Pancreas (tissue), 10 donors: ENCODE results near the gene HOXA11. TPM values are rescaled to one million over a fixed set of nuclear protein-coding genes. Genes with fewer than 3 reads are reported as not detected.
A peak's percentile ranks its signal among the peaks of the same experiment; 100 is the strongest.

Source experiments
- ATAC-seq, 4 donors: fragments of 200-7000 bp; cut with Tn5 transposase; one replicate each; pipeline versions ENCODE4 v1.8.0 to v1.9.1; 2020; ENCODE audit warnings: mild to moderate bottlenecking in 4 of 4, moderate library complexity in 4 of 4
- DNase-seq, 6 donors: peaks; one replicate each; pipeline ENCODE4 v3.0.0-alpha.2; 2020
- FAIRE-seq: peaks from 2 replicates; lab custom pipeline; 2012; peaks lifted over from hg19 to GRCh38; lab: Jason Lieb, UNC
- H3K27ac ChIP-seq, 4 donors: fragments of 200-600 bp; sonication (generic); 1 replicate in 3 of 4; 2 replicates in 1 of 4; pipeline versions ENCODE4 v1.5.0 to v1.8.0; 2020
- H3K27me3 ChIP-seq, 4 donors: fragments of 200-600 bp; one replicate each; pipeline ENCODE4 v1.8.0; 2021
- H3K36me3 ChIP-seq, 3 donors: fragments of 200-600 bp; sonication (generic) in 1 of 3; one replicate each; pipeline versions ENCODE4 v1.5.0 to v1.8.0; 2020 to 2021
- H3K4me1 ChIP-seq, 3 donors: fragments of 200-600 bp; one replicate each; pipeline ENCODE4 v1.8.0; 2021
- H3K4me3 ChIP-seq, 4 donors: fragments of 200-600 bp; sonication (generic) in 2 of 4; one replicate each; pipeline versions ENCODE4 v1.5.0 to v1.8.0; 2020 to 2021
- H3K9me3 ChIP-seq, 4 donors: fragments of 200-600 bp; one replicate each; pipeline ENCODE4 v1.8.0; 2021
- WGBS, 2 donors: extraction: QIAGEN DNeasy Blood & Tissue Kit; methylation state at CpG; one replicate each; pipeline ENCODE4 v1.1.7; 2013; 5-methylcytosine and 5-hydroxymethylcytosine counted together
- intact Hi-C, 3 donors: fragments of 100-400 bp; cut with DNase I; formaldehyde crosslinking; loops; one replicate each; pipeline versions ENCODE4 v1.11.1 to v1.14.2; 2022
- microRNA-seq, 2 donors: library from miRNA; unstranded; fragments of <30 nt; microRNA quantifications; one replicate each; pipeline versions ENCODE4 to v1.1.0, GENCODE V29; 2019 to 2020
- polyA plus RNA-seq, 2 donors: library from polyadenylated mRNA; stranded (reverse); fragments of 200-250 nt; gene quantifications; one replicate each; pipeline ENCODE4 v1.2.3, GENCODE V29; 2013
- total RNA-seq, 6 donors: library from RNA; stranded (reverse); fragmentation: NEBNext Ultra II Directional in 4 of 6; extraction: Animal tissue kit (Norgen Biotek cat#: 25700) in 4 of 6; gene quantifications; one replicate each; pipeline versions ENCODE4 v1.2.1 to v1.2.4, GENCODE V29; 2021 to 2023
- TF ChIP-seq, protein P1 (sequence below), 4 donors: fragments of 200-600 bp; sonication (generic) in 3 of 4; IDR thresholded peaks; one replicate each; pipeline versions ENCODE4 v1.5.0 to v1.8.0; 2021; ENCODE audit warnings: antibody characterized with exemption in 4 of 4
- donor health status: healthy with polysubstance abuse.
- donor health status: DM: no; HTN: no; CAD: no; lungs with moderate emphysema.
- donor health status: DM: no; HTN: no; CAD: no.
- donor health status: control.
- donor health status: control.
- donor health status: Bipolar disorder and iron deficiency.
- donor health status: DM: yes; HTN: yes; CAD: no.
- donor health status: DM: no; HTN: no; CAD: no.
- donor health status: DM: no; HTN: no; CAD: no.
- donor health status: DM: yes; HTN: yes; CAD: no.

HOXA11 gene
- total and polyA plus RNA-seq, 8 donors: not detected

DNA sequence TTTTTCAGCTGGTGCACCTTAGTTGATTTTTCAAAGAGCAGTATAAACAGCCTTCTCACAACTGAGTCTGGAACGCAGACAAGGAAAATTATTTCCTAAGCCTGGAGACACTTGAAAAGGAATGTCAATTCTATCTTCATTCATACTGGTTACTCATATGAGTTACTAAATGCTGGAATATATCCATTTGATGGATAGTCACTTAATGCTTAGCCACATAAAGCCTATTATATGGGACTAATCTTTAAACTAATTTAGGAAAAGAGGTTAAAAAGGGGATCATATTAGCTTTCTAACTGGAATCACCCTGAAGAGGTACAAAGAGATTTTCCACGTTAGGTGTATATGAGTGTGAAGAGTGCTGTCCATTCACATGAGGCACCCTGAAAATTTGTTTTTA lies 52.8 kb downstream of the HOXA11 start:
- peaks cover 0 to 78% (median 15%) of the 10 kb centered on the region in 4 donors for H3K27me3 ChIP-seq

DNA sequence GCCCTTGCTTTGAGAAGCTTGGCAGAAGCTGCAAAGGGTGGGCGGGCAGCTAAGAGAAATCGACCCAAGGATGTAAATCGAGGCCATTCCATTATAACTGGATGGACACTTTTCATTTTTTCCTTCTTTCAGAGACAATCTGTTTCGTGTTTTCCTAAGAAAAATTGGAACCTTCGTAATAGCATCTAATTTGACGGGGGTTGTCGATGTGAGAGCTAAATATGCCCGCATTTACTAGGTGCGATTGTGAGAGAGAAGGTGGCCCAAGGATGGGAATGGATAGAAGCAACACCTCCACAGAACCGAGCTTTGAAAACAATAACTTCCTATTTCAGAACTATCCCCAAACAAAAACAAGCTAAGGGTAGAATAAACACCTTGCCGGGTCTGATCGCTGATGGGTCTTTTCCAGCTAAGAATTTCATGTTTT lies 53.6 kb downstream of the HOXA11 start:
- TF ChIP-seq, protein P1, sequence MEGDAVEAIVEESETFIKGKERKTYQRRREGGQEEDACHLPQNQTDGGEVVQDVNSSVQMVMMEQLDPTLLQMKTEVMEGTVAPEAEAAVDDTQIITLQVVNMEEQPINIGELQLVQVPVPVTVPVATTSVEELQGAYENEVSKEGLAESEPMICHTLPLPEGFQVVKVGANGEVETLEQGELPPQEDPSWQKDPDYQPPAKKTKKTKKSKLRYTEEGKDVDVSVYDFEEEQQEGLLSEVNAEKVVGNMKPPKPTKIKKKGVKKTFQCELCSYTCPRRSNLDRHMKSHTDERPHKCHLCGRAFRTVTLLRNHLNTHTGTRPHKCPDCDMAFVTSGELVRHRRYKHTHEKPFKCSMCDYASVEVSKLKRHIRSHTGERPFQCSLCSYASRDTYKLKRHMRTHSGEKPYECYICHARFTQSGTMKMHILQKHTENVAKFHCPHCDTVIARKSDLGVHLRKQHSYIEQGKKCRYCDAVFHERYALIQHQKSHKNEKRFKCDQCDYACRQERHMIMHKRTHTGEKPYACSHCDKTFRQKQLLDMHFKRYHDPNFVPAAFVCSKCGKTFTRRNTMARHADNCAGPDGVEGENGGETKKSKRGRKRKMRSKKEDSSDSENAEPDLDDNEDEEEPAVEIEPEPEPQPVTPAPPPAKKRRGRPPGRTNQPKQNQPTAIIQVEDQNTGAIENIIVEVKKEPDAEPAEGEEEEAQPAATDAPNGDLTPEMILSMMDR (IDR thresholded peaks at IDR 0.05): no peak
- H3K27me3 ChIP-seq: peaks cover 0 to 75% (median 15%) of the 10 kb centered on the region in 4 donors
- peak overlapping the region in 1 of 4 donors; percentile 50 for H3K27ac ChIP-seq
- no peak for DNase-seq
- H3K4me1 ChIP-seq: no peaks in the 10 kb centered on the region
- no peak for FAIRE-seq
- 15 to 18% methylated on average over 12 of the region's 12 CpGs for WGBS, 2 donors
- intact Hi-C loops: no loop called here
- H3K36me3 ChIP-seq: no peaks in the 10 kb centered on the region
- ATAC-seq: no peak
- H3K4me3 ChIP-seq: peak overlapping the region in 1 of 4 donors; percentile 46
- no peaks in the 10 kb centered on the region for H3K9me3 ChIP-seq

More for the DNA sequence above, 52.8 kb downstream of the HOXA11 start:
- Histone ChIP-seq H3K27ac (no peak overlapping the region), H3K9me3 (no peaks in the 10 kb centered on the region), H3K4me1 (no peaks in the 10 kb centered on the region), H3K36me3 (no peaks in the 10 kb centered on the region), H3K4me3 (no peak overlapping the region)
- TF ChIP-seq, protein P1 (IDR thresholded peaks at IDR 0.05): no peak
- 23 to 28% methylated on average over 2 of the region's 2 CpGs for WGBS, 2 donors
- FAIRE-seq (no peak), DNase-seq (no peak), ATAC-seq (no peak)
- intact Hi-C loops: no loop called here

Small RNA genes within 50 kb of the gene (microRNA-seq; reads per million reads assigned to microRNA genes)
- gene MIR196B: 4.6 to 54.5 reads per million in 2 donors

Other genes with a start within 250 kb of the HOXA11 start
- gene HOXA1, start 89.2 kb downstream of the HOXA11 start, total RNA-seq: under 1 TPM in 2 of 6 donors, not detected in 4; 0.12 to 0.16 TPM
- under 1 TPM in 1 of 2 donors, not detected in 1; 0.05 TPM for gene HOXA1, start 89.2 kb downstream of the HOXA11 start, polyA plus RNA-seq
- gene HOXA2, start 82.5 kb downstream of the HOXA11 start, total RNA-seq: under 1 TPM in 5 of 6 donors, not detected in 1; 0.09 to 0.53 (median 0.12) TPM
- under 1 TPM; 0.27 to 0.28 TPM for gene HOXA2, start 82.5 kb downstream of the HOXA11 start, polyA plus RNA-seq
- gene HOXA4, start 54.5 kb downstream of the HOXA11 start, total RNA-seq: under 1 TPM; 0.19 to 0.98 (median 0.25) TPM
- gene HOXA4, start 54.5 kb downstream of the HOXA11 start, polyA plus RNA-seq: 1 to 10 TPM; 1.9 to 2.4 TPM
- gene HOXA5, start 41.6 kb downstream of the HOXA11 start, total RNA-seq: 1 to 10 TPM in 1 of 6 donors, under 1 TPM in 4, not detected in 1; 0.24 to 1.4 (median 0.76) TPM
- 1 to 10 TPM in 1 of 2 donors, under 1 TPM in 1; 0.95 to 1.2 TPM for gene HOXA5, start 41.6 kb downstream of the HOXA11 start, polyA plus RNA-seq
- under 1 TPM in 1 of 6 donors, not detected in 5; 0.34 TPM for gene HOXA6, start 37.5 kb downstream of the HOXA11 start, total RNA-seq
- gene HOXA6, start 37.5 kb downstream of the HOXA11 start, polyA plus RNA-seq: under 1 TPM in 1 of 2 donors, not detected in 1; 0.12 TPM
- gene HOXA3, start 32.6 kb downstream of the HOXA11 start, total RNA-seq: 1 to 10 TPM in 1 of 6 donors, under 1 TPM in 4, not detected in 1; 0.13 to 1.9 (median 0.43) TPM
- under 1 TPM; 0.38 to 0.56 TPM for gene HOXA3, start 32.6 kb downstream of the HOXA11 start, polyA plus RNA-seq
- gene HOXA7, start 28.6 kb downstream of the HOXA11 start, total RNA-seq: under 1 TPM in 3 of 6 donors, not detected in 3; 0.06 to 0.19 (median 0.17) TPM
- under 1 TPM; 0.15 to 0.49 TPM for gene HOXA7, start 28.6 kb downstream of the HOXA11 start, polyA plus RNA-seq
- gene HOXA9, start 19.7 kb downstream of the HOXA11 start, total RNA-seq: under 1 TPM in 1 of 6 donors, not detected in 5; 0.13 TPM
- gene HOXA9, start 19.7 kb downstream of the HOXA11 start, polyA plus RNA-seq: under 1 TPM in 1 of 2 donors, not detected in 1; 0.09 TPM
- gene HOXA10, start 10.9 kb downstream of the HOXA11 start, total RNA-seq: under 1 TPM in 4 of 6 donors, not detected in 2; 0.09 to 0.18 (median 0.14) TPM
- gene HOXA10, start 10.9 kb downstream of the HOXA11 start, polyA plus RNA-seq: not detected
- under 1 TPM in 1 of 6 donors, not detected in 5; 0.03 TPM for gene HOXA13, start 14.9 kb upstream of the HOXA11 start, total RNA-seq
- not detected for gene HOXA13, start 14.9 kb upstream of the HOXA11 start, polyA plus RNA-seq
- gene EVX1, start 57.6 kb upstream of the HOXA11 start, total RNA-seq: not detected
- gene EVX1, start 57.6 kb upstream of the HOXA11 start, polyA plus RNA-seq: under 1 TPM in 1 of 2 donors, not detected in 1; 0.05 TPM